ENCODE results near the gene TRIM40.
"Not testable (repeated sequence)": the region's sequence is repeated elsewhere in the genome, so short reads cannot be mapped to it uniquely, and the experiment has no call there.

TRIM40 gene

GRCh38 chr6:30131947-30132497 lies 3.9 kb upstream of the TRIM40 start:
- Histone ChIP-seq H3K27ac (ENCODE audit: low read length, poor library complexity, severe bottlenecking) (no peak overlapping the region), H3K79me1 (replicated peaks; ENCODE audit: low read length, poor library complexity, severe bottlenecking) (no peaks in the 10 kb centered on the region), H3K9ac (ENCODE audit: low read length) (no peak overlapping the region), H3K18ac (ENCODE audit: low read depth in 1 of 2, low read length in 2 of 2) (no peak overlapping the region), H2BK15ac (ENCODE audit: low read depth, poor library complexity, severe bottlenecking) (no peak overlapping the region), H4K8ac (ENCODE audit: low read length) (no peak overlapping the region), H2BK12ac (ENCODE audit: low read length in 2 of 2) (no peak overlapping the region), H3K14ac (ENCODE audit: low read length in 2 of 2) (no peak overlapping the region), H3K4me1 (ENCODE audit: control insufficient read depth, insufficient read depth, low read depth, low read length) (peaks cover 7% of the 10 kb centered on the region), H2AFZ (ENCODE audit: low read depth, low read length) (no peak overlapping the region), H3K4me2 (ENCODE audit: low read length, poor library complexity, severe bottlenecking) (no peak overlapping the region), H3K27me3 (ENCODE audit: control insufficient read depth in 1 of 2, insufficient read depth in 1 of 2, low read length in 2 of 2) (peaks cover 55 to 66% of the 10 kb centered on the region in 2 experiments), H3K9me3 (ENCODE audit: control insufficient read depth, low read length) (no peaks in the 10 kb centered on the region), H2BK120ac (ENCODE audit: low read depth, low read length) (no peak overlapping the region), H3K23ac (ENCODE audit: low read length in 2 of 2) (no peak overlapping the region), H3K4ac (ENCODE audit: low read depth in 1 of 2, low read length in 2 of 2) (no peak overlapping the region), H2BK5ac (ENCODE audit: low read depth, low read length, poor library complexity, severe bottlenecking) (no peak overlapping the region), H4K91ac (ENCODE audit: low read length) (no peak overlapping the region), H2AK5ac (ENCODE audit: low read length, severe bottlenecking) (no peak overlapping the region), H3K36me3 (ENCODE audit: control insufficient read depth in 1 of 2, insufficient read depth in 2 of 2, low read depth in 1 of 2, low read length in 2 of 2) (no peaks in the 10 kb centered on the region), H3K4me3 (ENCODE audit: insufficient read depth in 1 of 2, low read depth in 1 of 2, low read length in 2 of 2) (no peak overlapping the region)
- no peak for DNase-seq
- WGBS = 91% methylated on average over 2 of the region's 2 CpGs

- Histone ChIP-seq H3K4me1 (ENCODE audit: control insufficient read depth, insufficient read depth, low read depth, low read length) (no peaks in the 10 kb centered on the region), H3K18ac (ENCODE audit: low read depth in 1 of 2, low read length in 2 of 2) (no peak overlapping the region), H2AFZ (ENCODE audit: low read depth, low read length) (no peak overlapping the region), H3K23ac (ENCODE audit: low read length in 2 of 2) (no peak overlapping the region), H2BK5ac (ENCODE audit: low read depth, low read length, poor library complexity, severe bottlenecking) (no peak overlapping the region), H2AK5ac (ENCODE audit: low read length, severe bottlenecking) (no peak overlapping the region), H3K27ac (ENCODE audit: low read length, poor library complexity, severe bottlenecking) (no peak overlapping the region), H2BK12ac (ENCODE audit: low read length in 2 of 2) (no peak overlapping the region), H4K91ac (ENCODE audit: low read length) (no peak overlapping the region), H2BK15ac (ENCODE audit: low read depth, poor library complexity, severe bottlenecking) (no peak overlapping the region), H3K79me1 (replicated peaks; ENCODE audit: low read length, poor library complexity, severe bottlenecking) (no peaks in the 10 kb centered on the region), H3K9me3 (ENCODE audit: control insufficient read depth, low read length) (no peaks in the 10 kb centered on the region), H4K8ac (ENCODE audit: low read length) (no peak overlapping the region), H3K27me3 (ENCODE audit: control insufficient read depth in 1 of 2, insufficient read depth in 1 of 2, low read length in 2 of 2) (peaks cover 24 to 49% of the 10 kb centered on the region in 2 experiments), H3K9ac (ENCODE audit: low read length) (no peak overlapping the region), H3K4me3 (ENCODE audit: insufficient read depth in 1 of 2, low read depth in 1 of 2, low read length in 2 of 2) (no peak overlapping the region), H3K4ac (ENCODE audit: low read depth in 1 of 2, low read length in 2 of 2) (no peak overlapping the region), H3K4me2 (ENCODE audit: low read length, poor library complexity, severe bottlenecking) (no peak overlapping the region), H3K14ac (ENCODE audit: low read length in 2 of 2) (no peak overlapping the region), H3K36me3 (ENCODE audit: control insufficient read depth in 1 of 2, insufficient read depth in 2 of 2, low read depth in 1 of 2, low read length in 2 of 2) (no peaks in the 10 kb centered on the region), H2BK120ac (ENCODE audit: low read depth, low read length) (no peak overlapping the region)
- no peak for DNase-seq
- WGBS = no CpG with 5 or more reads among the region's 2 CpGs
Observed at GRCh38 chr6:30135147-30135546, 793 bp upstream of the TRIM40 start.

GRCh38 chr6:30136570-30137286 lies 788 bp downstream of the TRIM40 start:
- no peak overlapping the region for H2AK5ac ChIP-seq (ENCODE audit: low read length, severe bottlenecking)
- no peak overlapping the region for H4K91ac ChIP-seq (ENCODE audit: low read length)
- whole genome bisulfite sequencing = 78% methylated on average over 11 of the region's 11 CpGs
- H3K79me1 ChIP-seq (replicated peaks; ENCODE audit: low read length, poor library complexity, severe bottlenecking) = no peaks in the 10 kb centered on the region
- no peaks in the 10 kb centered on the region for H3K4me1 ChIP-seq (ENCODE audit: control insufficient read depth, insufficient read depth, low read depth, low read length)
- H2BK5ac ChIP-seq (ENCODE audit: low read depth, low read length, poor library complexity, severe bottlenecking) = no peak overlapping the region
- H2BK15ac ChIP-seq (ENCODE audit: low read depth, poor library complexity, severe bottlenecking) = no peak overlapping the region
- H4K8ac ChIP-seq (ENCODE audit: low read length) = no peak overlapping the region
- H2AFZ ChIP-seq (ENCODE audit: low read depth, low read length) = no peak overlapping the region
- DNase-seq = no peak
- no peak overlapping the region for H3K27ac ChIP-seq (ENCODE audit: low read length, poor library complexity, severe bottlenecking)
- no peak overlapping the region for H3K23ac ChIP-seq (ENCODE audit: low read length in 2 of 2)
- H3K14ac ChIP-seq (ENCODE audit: low read length in 2 of 2) = no peak overlapping the region
- no peak overlapping the region for H2BK12ac ChIP-seq (ENCODE audit: low read length in 2 of 2)
- H3K36me3 ChIP-seq (ENCODE audit: control insufficient read depth in 1 of 2, insufficient read depth in 2 of 2, low read depth in 1 of 2, low read length in 2 of 2) = no peaks in the 10 kb centered on the region
- H3K18ac ChIP-seq (ENCODE audit: low read depth in 1 of 2, low read length in 2 of 2) = no peak overlapping the region
- peaks cover 24 to 46% of the 10 kb centered on the region in 2 experiments for H3K27me3 ChIP-seq (ENCODE audit: control insufficient read depth in 1 of 2, insufficient read depth in 1 of 2, low read length in 2 of 2)
- no peak overlapping the region for H3K4me3 ChIP-seq (ENCODE audit: insufficient read depth in 1 of 2, low read depth in 1 of 2, low read length in 2 of 2)
- H3K9me3 ChIP-seq (ENCODE audit: control insufficient read depth, low read length) = no peaks in the 10 kb centered on the region
- H3K4me2 ChIP-seq (ENCODE audit: low read length, poor library complexity, severe bottlenecking) = no peak overlapping the region
- H3K4ac ChIP-seq (ENCODE audit: low read depth in 1 of 2, low read length in 2 of 2) = no peak overlapping the region
- no peak overlapping the region for H2BK120ac ChIP-seq (ENCODE audit: low read depth, low read length)
- H3K9ac ChIP-seq (ENCODE audit: low read length) = no peak overlapping the region

GRCh38 chr6:30140240-30140639 lies 4.3 kb downstream of the TRIM40 start:
- H2AFZ ChIP-seq (ENCODE audit: low read depth, low read length); H3K18ac ChIP-seq (ENCODE audit: low read depth in 1 of 2, low read length in 2 of 2); H3K36me3 ChIP-seq (ENCODE audit: control insufficient read depth in 1 of 2, insufficient read depth in 2 of 2, low read depth in 1 of 2, low read length in 2 of 2); H3K14ac ChIP-seq (ENCODE audit: low read length in 2 of 2); H3K9me3 ChIP-seq (ENCODE audit: control insufficient read depth, low read length); H4K8ac ChIP-seq (ENCODE audit: low read length); H3K79me1 ChIP-seq (replicated peaks; ENCODE audit: low read length, poor library complexity, severe bottlenecking); H3K4me3 ChIP-seq (ENCODE audit: insufficient read depth in 1 of 2, low read depth in 1 of 2, low read length in 2 of 2); H4K91ac ChIP-seq (ENCODE audit: low read length); H2BK15ac ChIP-seq (ENCODE audit: low read depth, poor library complexity, severe bottlenecking); DNase-seq; H3K23ac ChIP-seq (ENCODE audit: low read length in 2 of 2); H3K4me1 ChIP-seq (ENCODE audit: control insufficient read depth, insufficient read depth, low read depth, low read length); H2AK5ac ChIP-seq (ENCODE audit: low read length, severe bottlenecking); H3K9ac ChIP-seq (ENCODE audit: low read length); H3K27ac ChIP-seq (ENCODE audit: low read length, poor library complexity, severe bottlenecking); H2BK120ac ChIP-seq (ENCODE audit: low read depth, low read length); H3K4ac ChIP-seq (ENCODE audit: low read depth in 1 of 2, low read length in 2 of 2); H2BK5ac ChIP-seq (ENCODE audit: low read depth, low read length, poor library complexity, severe bottlenecking); H3K4me2 ChIP-seq (ENCODE audit: low read length, poor library complexity, severe bottlenecking); H2BK12ac ChIP-seq (ENCODE audit: low read length in 2 of 2): not testable (repeated sequence)
- 71% methylated on average over 8 of the region's 8 CpGs for WGBS
- peaks cover 30 to 48% of the 10 kb centered on the region in 2 experiments for H3K27me3 ChIP-seq (ENCODE audit: control insufficient read depth in 1 of 2, insufficient read depth in 1 of 2, low read length in 2 of 2)
